ENCODE results near the gene NCAN. TPM values are rescaled to one million over a fixed set of nuclear protein-coding genes. Genes with fewer than 3 reads are reported as not detected.

The NCAN gene
- total RNA-seq, 5 donors from 2014 or later (not counting 1 experiment from before 2014, with no cell fraction given) = 0.03 to 0.10 TPM; not detected in 3

GRCh38 chr19:19267305-19267704 lies 55.5 kb downstream of the NCAN start:
- Histone ChIP-seq H3K36me3 (ENCODE audit: control insufficient read depth in 2 of 2, extremely low read depth in 1 of 2, insufficient read depth in 1 of 2, low read length in 1 of 2) (no peaks in the 10 kb centered on the region), H3K4me1 (ENCODE audit: control insufficient read depth in 1 of 2, extremely low read depth in 1 of 2, insufficient read depth in 2 of 2, low read length in 2 of 2) (no peaks in the 10 kb centered on the region), H3K9me3 (no peaks in the 10 kb centered on the region), H3K27ac (ENCODE audit: low read length) (no peak overlapping the region), H3K27me3 (replicated peaks in 1 of 2; ENCODE audit: control insufficient read depth in 2 of 2, extremely low read depth in 1 of 2, insufficient read depth in 2 of 2, low read length in 1 of 2) (peaks cover 3 to 21% of the 10 kb centered on the region in 2 experiments), H3K4me3 (ENCODE audit: control insufficient read depth in 1 of 2, extremely low read depth in 1 of 2, low read length in 1 of 2) (no peak overlapping the region)
- no peaks in the 10 kb centered on the region for H3K36me3 Mint-ChIP-seq
- H3K27me3 Mint-ChIP-seq = peaks cover 10 to 24% of the 10 kb centered on the region in 2 donors
- POLR2A ChIA-PET = no interaction called here
- no peak overlapping the region for H3K4me3 Mint-ChIP-seq
- ATAC-seq (replicated peaks in 1 of 4) (no peak), DNase-seq (no peak)
- no peaks in the 10 kb centered on the region for H3K9me3 Mint-ChIP-seq
- H3K27ac Mint-ChIP-seq = no peak overlapping the region
- H3K4me1 Mint-ChIP-seq = peaks cover 2 to 4% (median 3%) of the 10 kb centered on the region in 3 donors
- CTCF ChIA-PET = no interaction called here
- WGBS (ENCODE audit: insufficient coverage) = 100% methylated on average over 1 of the region's 3 CpGs

DNA sequence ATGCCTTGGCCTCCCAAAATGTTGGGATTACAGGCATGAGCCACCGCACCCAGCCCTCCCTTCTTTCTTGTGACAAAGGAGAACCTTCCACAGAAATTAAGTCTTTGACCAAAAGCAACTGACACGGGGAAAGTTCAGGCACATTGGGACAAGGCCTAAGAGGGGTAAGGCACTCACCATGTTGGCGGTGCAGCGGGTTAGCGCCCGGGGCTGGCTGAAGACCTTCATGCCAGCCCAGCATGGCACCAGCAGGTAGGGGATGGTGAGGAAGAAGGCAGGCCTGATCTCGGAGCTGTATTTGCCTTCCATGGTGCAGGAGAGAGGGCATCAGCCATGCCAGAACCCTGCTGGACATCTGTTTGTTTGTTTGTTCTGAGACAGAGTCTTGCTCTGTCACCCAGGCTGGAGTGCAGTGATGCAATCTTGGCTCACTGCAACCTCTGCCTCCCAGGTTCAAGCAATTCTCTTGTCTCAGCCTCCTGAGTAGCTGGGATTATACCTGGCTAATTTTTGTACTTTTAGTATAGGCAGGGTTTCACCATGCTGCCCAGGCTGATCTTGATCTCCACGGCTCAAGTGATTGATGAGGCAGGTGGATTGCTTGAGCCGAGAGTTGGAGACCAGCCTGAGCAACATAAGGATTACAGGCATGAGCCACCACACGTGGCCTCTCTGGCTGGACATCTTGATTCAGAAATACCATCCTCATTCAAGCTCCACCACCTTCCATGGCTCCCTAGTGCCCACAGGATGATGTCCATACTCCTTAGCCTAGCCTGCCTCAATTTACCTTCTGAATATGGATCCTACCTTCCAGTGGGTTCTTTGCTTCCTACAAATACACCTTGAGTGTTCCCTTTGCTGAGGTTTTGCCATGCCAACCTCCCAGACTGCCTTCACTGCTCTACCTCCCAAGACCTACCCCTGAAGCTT lies 57.0 kb downstream of the NCAN start:
- WGBS (ENCODE audit: insufficient coverage) = 88% methylated on average over 8 of the region's 10 CpGs

DNA sequence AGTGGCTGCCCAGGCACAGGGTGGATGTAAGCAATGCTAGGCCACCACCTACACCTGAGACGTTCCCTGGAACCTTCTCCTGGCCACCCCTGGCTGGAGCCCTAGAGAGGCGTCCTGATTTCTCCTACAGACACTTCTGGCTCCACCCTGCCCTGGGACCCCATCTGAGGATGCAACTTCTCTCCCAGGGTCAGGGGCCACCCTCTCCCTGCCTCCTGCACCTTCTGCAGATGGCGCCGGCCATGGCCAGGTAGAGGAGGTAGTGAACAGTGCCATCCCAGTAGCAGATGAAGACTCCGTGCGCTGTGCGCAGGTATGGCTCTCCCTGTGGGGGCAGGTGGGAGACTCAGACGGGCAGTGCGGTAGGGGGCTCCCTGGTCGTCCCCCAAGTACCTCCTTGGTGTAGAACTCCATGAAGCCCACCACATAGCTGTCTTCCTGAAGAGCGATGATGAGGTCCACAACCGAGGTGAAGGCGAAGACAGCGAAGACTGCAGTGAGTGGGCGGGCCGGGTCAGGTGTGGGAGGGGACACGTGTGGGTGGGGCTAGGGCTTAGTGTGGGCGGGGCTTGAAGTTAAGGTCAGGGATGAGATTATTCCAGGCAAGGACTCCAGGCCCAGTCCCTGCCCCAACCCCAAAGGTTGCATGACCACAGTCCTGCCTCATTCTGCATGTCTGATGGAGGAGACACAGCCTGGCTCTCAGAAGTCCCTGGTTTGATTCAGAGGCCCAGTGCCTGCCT lies 58.4 kb downstream of the NCAN start:
- ATAC-seq (replicated peaks in 1 of 4) (no peak), DNase-seq (no peak)
- Histone ChIP-seq H3K4me1 (ENCODE audit: control insufficient read depth in 1 of 2, extremely low read depth in 1 of 2, insufficient read depth in 2 of 2, low read length in 2 of 2) (peaks cover 0 to 4% of the 10 kb centered on the region in 2 experiments), H3K9me3 (no peaks in the 10 kb centered on the region), H3K4me3 (ENCODE audit: control insufficient read depth in 1 of 2, extremely low read depth in 1 of 2, low read length in 1 of 2) (no peak overlapping the region), H3K27me3 (replicated peaks in 1 of 2; ENCODE audit: control insufficient read depth in 2 of 2, extremely low read depth in 1 of 2, insufficient read depth in 2 of 2, low read length in 1 of 2) (peaks cover 2 to 25% of the 10 kb centered on the region in 2 experiments), H3K27ac (ENCODE audit: low read length) (no peak overlapping the region), H3K36me3 (ENCODE audit: control insufficient read depth in 2 of 2, extremely low read depth in 1 of 2, insufficient read depth in 1 of 2, low read length in 1 of 2) (peaks cover 0 to 2% of the 10 kb centered on the region in 2 donors)
- Mint-ChIP-seq H3K4me3 (no peak overlapping the region), H3K27me3 (peaks cover 9 to 21% of the 10 kb centered on the region in 2 donors), H3K36me3 (no peaks in the 10 kb centered on the region), H3K9me3 (no peaks in the 10 kb centered on the region), H3K4me1 (peaks cover 7 to 12% (median 10%) of the 10 kb centered on the region in 3 donors), H3K27ac (no peak overlapping the region)
- POLR2A ChIA-PET = interaction anchor here in 1 of 2 donors (0.6 kb wide), 1 partner anchor 10 kb away, joined by 3 read pairs; no protein-coding TSS in a partner anchor
- CTCF ChIA-PET = no interaction called here
- 78% methylated on average over 10 of the region's 18 CpGs for WGBS (ENCODE audit: insufficient coverage)

More for the DNA sequence above, 57.0 kb downstream of the NCAN start:
- no peaks in the 10 kb centered on the region for H3K9me3 Mint-ChIP-seq
- peaks cover 8 to 20% of the 10 kb centered on the region in 2 donors for H3K27me3 Mint-ChIP-seq
- peaks cover 0 to 4% of the 10 kb centered on the region in 2 experiments for H3K4me1 ChIP-seq (ENCODE audit: control insufficient read depth in 1 of 2, extremely low read depth in 1 of 2, insufficient read depth in 2 of 2, low read length in 2 of 2)
- H3K9me3 ChIP-seq = no peaks in the 10 kb centered on the region
- H3K4me3 Mint-ChIP-seq = no peak overlapping the region
- ATAC-seq (replicated peaks in 1 of 4) (no peak), DNase-seq (no peak)
- H3K27ac ChIP-seq (ENCODE audit: low read length) = no peak overlapping the region
- ChIA-PET POLR2A (no interaction called here), CTCF (no interaction called here)
- H3K27ac Mint-ChIP-seq = no peak overlapping the region
- no peak overlapping the region for H3K4me3 ChIP-seq (ENCODE audit: control insufficient read depth in 1 of 2, extremely low read depth in 1 of 2, low read length in 1 of 2)
- no peaks in the 10 kb centered on the region for H3K36me3 Mint-ChIP-seq
- H3K36me3 ChIP-seq (ENCODE audit: control insufficient read depth in 2 of 2, extremely low read depth in 1 of 2, insufficient read depth in 1 of 2, low read length in 1 of 2) = no peaks in the 10 kb centered on the region
- peaks cover 2 to 18% of the 10 kb centered on the region in 2 experiments for H3K27me3 ChIP-seq (replicated peaks in 1 of 2; ENCODE audit: control insufficient read depth in 2 of 2, extremely low read depth in 1 of 2, insufficient read depth in 2 of 2, low read length in 1 of 2)
- H3K4me1 Mint-ChIP-seq = peaks cover 5 to 9% (median 7%) of the 10 kb centered on the region in 3 donors

DNA sequence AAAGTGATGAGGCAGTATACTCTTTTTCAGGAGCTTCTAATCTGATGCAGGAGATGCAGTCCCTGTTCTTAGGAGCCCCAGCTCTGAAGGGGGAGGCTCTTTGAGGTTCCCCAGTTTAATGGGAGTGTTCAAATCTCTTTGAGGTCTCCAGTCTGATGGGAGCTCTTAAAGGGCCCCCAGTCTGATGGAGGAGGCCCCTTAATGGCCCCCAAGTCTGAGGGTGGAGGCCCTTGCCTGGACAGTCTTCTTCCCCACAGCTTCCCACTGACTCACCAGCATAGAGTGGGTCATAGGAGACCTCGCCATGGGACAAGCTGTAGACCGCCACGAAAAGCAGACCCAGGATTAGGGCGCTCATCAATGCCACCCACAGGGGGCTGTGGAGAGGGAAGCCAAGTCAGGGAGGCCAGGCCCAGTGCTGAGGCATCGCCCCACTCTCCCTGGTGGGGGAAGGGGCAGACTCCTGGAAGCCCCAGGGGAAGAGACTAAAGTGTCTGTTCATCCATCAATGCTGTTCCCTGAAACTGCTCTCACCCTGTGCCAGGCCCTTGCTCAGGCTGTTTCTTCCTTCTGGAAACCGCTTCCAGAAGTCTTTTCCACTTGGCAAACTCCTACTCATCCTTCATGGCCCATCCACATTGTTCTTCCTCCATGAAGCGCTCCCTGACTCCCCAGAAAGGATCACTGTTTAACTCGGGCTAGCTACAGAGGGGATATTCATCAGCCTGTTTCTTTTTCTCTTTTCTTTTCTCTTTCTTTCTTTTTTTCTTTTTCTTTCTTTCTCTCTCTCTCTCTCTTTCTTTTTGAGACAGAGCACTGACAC lies 59.2 kb downstream of the NCAN start:
- Histone ChIP-seq H3K27ac (ENCODE audit: low read length) (no peak overlapping the region), H3K9me3 (no peaks in the 10 kb centered on the region), H3K27me3 (replicated peaks in 1 of 2; ENCODE audit: control insufficient read depth in 2 of 2, extremely low read depth in 1 of 2, insufficient read depth in 2 of 2, low read length in 1 of 2) (peaks cover 2 to 32% of the 10 kb centered on the region in 2 experiments), H3K4me3 (ENCODE audit: control insufficient read depth in 1 of 2, extremely low read depth in 1 of 2, low read length in 1 of 2) (no peak overlapping the region), H3K36me3 (ENCODE audit: control insufficient read depth in 2 of 2, extremely low read depth in 1 of 2, insufficient read depth in 1 of 2, low read length in 1 of 2) (peaks cover 0 to 9% of the 10 kb centered on the region in 2 donors), H3K4me1 (ENCODE audit: control insufficient read depth in 1 of 2, extremely low read depth in 1 of 2, insufficient read depth in 2 of 2, low read length in 2 of 2) (peaks cover 0 to 4% of the 10 kb centered on the region in 2 experiments)
- peaks cover 9 to 21% of the 10 kb centered on the region in 2 donors for H3K27me3 Mint-ChIP-seq
- no peak overlapping the region for H3K27ac Mint-ChIP-seq
- DNase-seq (no peak), ATAC-seq (replicated peaks in 1 of 4) (no peak)
- no peak overlapping the region for H3K4me3 Mint-ChIP-seq
- CTCF ChIA-PET = no interaction called here
- no peaks in the 10 kb centered on the region for H3K36me3 Mint-ChIP-seq
- H3K4me1 Mint-ChIP-seq = peaks cover 7 to 12% (median 10%) of the 10 kb centered on the region in 3 donors
- POLR2A ChIA-PET = interaction anchor here in 1 of 2 donors (0.6 kb wide), 2 partner anchors 9 to 194 kb away, joined by 3 read pairs; no protein-coding TSS in a partner anchor
- no peaks in the 10 kb centered on the region for H3K9me3 Mint-ChIP-seq
- 92% methylated on average over 3 of the region's 8 CpGs for WGBS (ENCODE audit: insufficient coverage)

DNA sequence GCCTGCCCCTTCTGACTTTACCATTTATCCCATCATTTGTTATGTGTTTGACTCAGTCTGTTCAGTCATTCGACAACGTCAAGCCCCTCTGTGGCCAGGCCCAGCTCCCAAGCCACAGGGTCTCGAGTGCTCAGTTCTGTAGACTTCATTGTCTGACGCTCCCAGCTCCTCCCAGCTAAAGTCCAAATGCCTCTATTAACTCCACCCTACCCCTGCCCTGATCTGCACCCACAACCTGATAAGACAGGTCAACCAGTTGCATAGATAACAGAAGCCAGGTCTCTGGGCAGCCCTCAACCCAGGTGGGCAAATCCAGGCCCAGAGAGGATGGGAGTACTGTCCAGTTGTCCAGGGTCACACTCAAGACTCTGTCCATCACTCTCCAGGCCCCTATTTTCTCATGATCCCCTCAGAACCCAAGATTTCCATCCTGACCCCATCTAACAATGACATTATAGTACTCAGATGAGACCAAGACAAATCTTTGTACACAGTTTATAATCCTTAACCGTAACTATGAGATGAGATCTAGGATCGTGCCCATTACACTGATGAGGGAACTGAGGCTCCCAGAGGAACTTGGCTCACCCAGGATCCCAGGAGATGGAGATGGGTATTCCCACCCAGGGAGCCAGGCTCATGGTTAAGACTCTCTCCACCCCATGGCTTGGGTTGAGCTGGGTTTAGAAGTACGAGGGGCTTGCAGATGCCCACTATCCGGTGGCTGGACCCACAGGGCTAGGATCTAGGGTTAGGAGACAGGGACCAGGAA lies 60.3 kb downstream of the NCAN start:
- peaks cover 9% of the 10 kb centered on the region for H3K36me3 Mint-ChIP-seq
- H3K9me3 ChIP-seq = no peaks in the 10 kb centered on the region
- DNase-seq (no peak), ATAC-seq (replicated peaks in 1 of 4) (no peak)
- H3K9me3 Mint-ChIP-seq = no peaks in the 10 kb centered on the region
- H3K4me1 ChIP-seq (ENCODE audit: control insufficient read depth in 1 of 2, extremely low read depth in 1 of 2, insufficient read depth in 2 of 2, low read length in 2 of 2) = peaks cover 0 to 4% of the 10 kb centered on the region in 2 experiments
- peaks cover 2 to 32% of the 10 kb centered on the region in 2 experiments for H3K27me3 ChIP-seq (replicated peaks in 1 of 2; ENCODE audit: control insufficient read depth in 2 of 2, extremely low read depth in 1 of 2, insufficient read depth in 2 of 2, low read length in 1 of 2)
- H3K4me1 Mint-ChIP-seq = peaks cover 7 to 12% (median 10%) of the 10 kb centered on the region in 3 donors
- H3K27me3 Mint-ChIP-seq = peaks cover 9 to 21% of the 10 kb centered on the region in 2 donors
- 71% methylated on average over 4 of the region's 8 CpGs for WGBS (ENCODE audit: insufficient coverage)
- CTCF ChIA-PET = no interaction called here
- H3K4me3 ChIP-seq (ENCODE audit: control insufficient read depth in 1 of 2, extremely low read depth in 1 of 2, low read length in 1 of 2) = no peak overlapping the region
- no peak overlapping the region for H3K4me3 Mint-ChIP-seq
- H3K27ac Mint-ChIP-seq = no peak overlapping the region
- POLR2A ChIA-PET = no interaction called here
- peaks cover 0 to 18% of the 10 kb centered on the region in 2 donors for H3K36me3 ChIP-seq (ENCODE audit: control insufficient read depth in 2 of 2, extremely low read depth in 1 of 2, insufficient read depth in 1 of 2, low read length in 1 of 2)
- H3K27ac ChIP-seq (ENCODE audit: low read length) = no peak overlapping the region
